ENCODE measurements around the gene FKBP15. TPM values are rescaled to one million over a fixed set of nuclear protein-coding genes. Genes with fewer than 3 reads are reported as not detected.

Gene FKBP15
- total RNA-seq, 1 experiment from 2014 or later, result 18.5 TPM

DNA sequence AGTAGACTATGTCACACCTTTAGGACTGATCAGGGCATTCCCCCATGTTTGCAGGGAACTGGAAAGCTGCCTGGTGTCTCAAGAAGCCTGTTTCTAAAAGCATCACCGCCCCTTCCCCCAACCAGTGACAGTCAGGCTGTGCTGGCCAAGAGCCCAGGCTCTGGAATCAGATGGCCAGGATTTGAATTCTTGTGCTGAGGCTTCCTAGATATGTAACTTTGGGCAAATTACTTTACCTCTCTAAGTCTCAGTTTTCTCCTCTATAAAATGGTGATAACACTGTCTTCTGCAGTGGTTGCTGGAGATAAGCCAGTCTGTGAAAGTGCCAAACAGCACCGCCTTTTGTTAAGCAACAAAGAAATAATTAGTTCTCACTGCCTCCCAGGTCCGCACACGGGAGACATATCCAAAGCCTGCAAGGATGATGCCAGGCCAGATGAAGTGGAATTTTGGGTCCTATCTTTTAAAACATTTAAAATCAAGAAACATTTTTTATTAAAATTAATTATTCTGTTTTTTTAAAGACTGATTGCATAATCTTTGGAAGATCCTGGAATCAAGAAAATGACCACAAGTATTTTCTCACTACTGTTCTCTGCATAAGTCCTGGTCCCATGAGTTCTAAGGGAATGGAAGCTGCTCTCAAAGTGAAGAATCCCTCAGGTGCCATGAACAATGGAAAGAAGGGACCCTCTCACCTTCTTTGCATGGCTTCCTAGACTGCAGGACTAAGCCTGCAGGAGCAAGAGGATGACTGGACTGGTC, 56.4 kb downstream of the FKBP15 start:
- no peak overlapping the region for H2AFZ ChIP-seq (ENCODE audit: low read length)
- no peak overlapping the region for H2AK5ac ChIP-seq (ENCODE audit: insufficient read length, low read length)
- no peaks in the 10 kb centered on the region for H3K79me1 ChIP-seq (ENCODE audit: insufficient read depth, low read depth, low read length, poor library complexity, severe bottlenecking)
- no CpG with 5 or more reads among the region's 4 CpGs for WGBS (ENCODE audit: extremely low coverage, insufficient read length, low lambda C conversion rate)
- no peak overlapping the region for H2BK20ac ChIP-seq (ENCODE audit: low read depth, low read length, poor library complexity, severe bottlenecking)
- no peak overlapping the region for H3K27ac ChIP-seq (ENCODE audit: insufficient read length, low read depth, low read length)
- H3K23me2 ChIP-seq (ENCODE audit: insufficient read length, low read depth, low read length, poor library complexity, severe bottlenecking), result no peaks in the 10 kb centered on the region
- no peak overlapping the region for H3K56ac ChIP-seq (ENCODE audit: insufficient read length, low read depth, low read length)
- no peak overlapping the region for H3K23ac ChIP-seq (ENCODE audit: insufficient read length, low read depth, low read length)
- no peaks in the 10 kb centered on the region for H4K20me1 ChIP-seq (ENCODE audit: control insufficient read depth, insufficient read depth, insufficient read length)
- Mint-ChIP-seq H3K36me3 (ENCODE audit: insufficient read depth in 1 of 3, low read depth in 3 of 3) (peaks cover 18 to 62% (median 33%) of the 10 kb centered on the region in 3 experiments; a peak in 6 of 7 replicates), H3K4me1 (peaks cover 11 to 12% of the 10 kb centered on the region in 2 experiments), H3K9me3 (no peaks in the 10 kb centered on the region), H3K4me3 (no peak overlapping the region), H3K27ac (no peak overlapping the region), H3K27me3 (ENCODE audit: low read depth) (no peaks in the 10 kb centered on the region)
- H3K4me1 ChIP-seq (ENCODE audit: insufficient read depth, low read length), result no peaks in the 10 kb centered on the region; the same call in 1 of the 2 replicates
- H3K4me2 ChIP-seq (ENCODE audit: insufficient read depth, insufficient read length, low read length), result no peak overlapping the region
- no peak overlapping the region for H2BK120ac ChIP-seq (ENCODE audit: low read depth, low read length, poor library complexity, severe bottlenecking)
- no peak overlapping the region for H3K18ac ChIP-seq (ENCODE audit: insufficient read length, low read depth, low read length)
- H3K9me3 ChIP-seq (ENCODE audit: control insufficient read depth, low read depth, low read length), result no peaks in the 10 kb centered on the region
- H2BK12ac ChIP-seq (ENCODE audit: insufficient read length, low read depth, low read length), result no peak overlapping the region
- H2BK5ac ChIP-seq (ENCODE audit: insufficient read length, low read length), result no peak overlapping the region
- no peaks in the 10 kb centered on the region for H3K79me2 ChIP-seq (ENCODE audit: insufficient read depth, low read length)
- no peak overlapping the region for H3T11ph ChIP-seq (ENCODE audit: low read length)
- no peak overlapping the region for H3K4ac ChIP-seq (ENCODE audit: low read depth, low read length)
- H3K27me3 ChIP-seq (ENCODE audit: insufficient read depth, low read length), result no peaks in the 10 kb centered on the region
- no peak overlapping the region for H3K14ac ChIP-seq (ENCODE audit: insufficient read depth, low read length)
- no peak overlapping the region for H3K9ac ChIP-seq (ENCODE audit: extremely low read depth, insufficient read length, low read length)
- no peak overlapping the region for H4K91ac ChIP-seq (ENCODE audit: insufficient read length, low read depth, low read length)
- H4K8ac ChIP-seq (replicated peaks; ENCODE audit: insufficient read length, low read depth, low read length), result no peak overlapping the region
- H4K5ac ChIP-seq (ENCODE audit: insufficient read length, low read depth, low read length), result no peak overlapping the region
- no peak overlapping the region for H2BK15ac ChIP-seq (ENCODE audit: low read depth, low read length)
- no peak for DNase-seq
- TF ChIP-seq, protein P1, sequence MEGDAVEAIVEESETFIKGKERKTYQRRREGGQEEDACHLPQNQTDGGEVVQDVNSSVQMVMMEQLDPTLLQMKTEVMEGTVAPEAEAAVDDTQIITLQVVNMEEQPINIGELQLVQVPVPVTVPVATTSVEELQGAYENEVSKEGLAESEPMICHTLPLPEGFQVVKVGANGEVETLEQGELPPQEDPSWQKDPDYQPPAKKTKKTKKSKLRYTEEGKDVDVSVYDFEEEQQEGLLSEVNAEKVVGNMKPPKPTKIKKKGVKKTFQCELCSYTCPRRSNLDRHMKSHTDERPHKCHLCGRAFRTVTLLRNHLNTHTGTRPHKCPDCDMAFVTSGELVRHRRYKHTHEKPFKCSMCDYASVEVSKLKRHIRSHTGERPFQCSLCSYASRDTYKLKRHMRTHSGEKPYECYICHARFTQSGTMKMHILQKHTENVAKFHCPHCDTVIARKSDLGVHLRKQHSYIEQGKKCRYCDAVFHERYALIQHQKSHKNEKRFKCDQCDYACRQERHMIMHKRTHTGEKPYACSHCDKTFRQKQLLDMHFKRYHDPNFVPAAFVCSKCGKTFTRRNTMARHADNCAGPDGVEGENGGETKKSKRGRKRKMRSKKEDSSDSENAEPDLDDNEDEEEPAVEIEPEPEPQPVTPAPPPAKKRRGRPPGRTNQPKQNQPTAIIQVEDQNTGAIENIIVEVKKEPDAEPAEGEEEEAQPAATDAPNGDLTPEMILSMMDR (conservative IDR thresholded peaks at IDR 0.05), result no peak
